GM18909 (cell line): Measurements from ENCODE around the gene MSANTD2.

Source experiments
- ATAC-seq: cut with Tn5 transposase; IDR thresholded peaks from one replicate; pipeline ENCODE4 v1.9.1; 2021; ENCODE audit warnings: mild to moderate bottlenecking; ENCODE audit not compliant: unreplicated experiment, poor library complexity

Gene MSANTD2

DNA sequence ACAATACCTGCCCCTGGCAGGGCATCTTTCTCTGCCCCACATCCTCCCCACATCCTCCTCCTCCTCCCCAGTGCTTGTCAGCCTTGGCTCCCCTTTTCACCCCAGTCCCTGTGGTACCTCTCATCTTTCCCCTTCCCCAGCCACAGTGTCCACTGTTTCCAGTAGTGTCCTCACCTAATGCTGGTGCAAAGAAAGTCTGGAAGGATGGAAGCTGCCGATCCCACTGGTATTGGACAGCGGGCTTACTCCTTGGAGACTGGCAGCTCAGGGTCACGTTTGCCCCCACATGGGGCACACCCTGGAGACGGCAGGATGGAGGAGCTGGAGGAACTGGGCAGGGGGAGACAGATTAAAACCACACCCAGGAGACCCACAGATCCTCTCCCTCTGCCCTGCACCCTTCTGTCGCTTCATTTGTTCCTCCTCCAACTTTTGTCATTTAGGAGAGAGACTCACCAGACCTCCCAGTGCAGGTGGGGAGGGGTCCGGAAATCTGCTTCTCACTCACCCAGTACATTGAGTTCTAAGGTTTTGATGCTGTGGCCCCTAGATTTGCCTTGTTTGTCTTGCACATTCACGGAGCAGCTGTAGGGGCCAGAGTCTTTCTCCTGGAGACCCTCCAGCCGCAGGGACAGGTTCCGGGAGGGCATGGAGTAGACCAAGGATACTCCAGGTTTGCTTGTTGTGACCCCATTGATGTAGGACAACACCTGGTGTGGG lies 44.0 kb downstream of the MSANTD2 start:
- ATAC-seq = no peak

DNA sequence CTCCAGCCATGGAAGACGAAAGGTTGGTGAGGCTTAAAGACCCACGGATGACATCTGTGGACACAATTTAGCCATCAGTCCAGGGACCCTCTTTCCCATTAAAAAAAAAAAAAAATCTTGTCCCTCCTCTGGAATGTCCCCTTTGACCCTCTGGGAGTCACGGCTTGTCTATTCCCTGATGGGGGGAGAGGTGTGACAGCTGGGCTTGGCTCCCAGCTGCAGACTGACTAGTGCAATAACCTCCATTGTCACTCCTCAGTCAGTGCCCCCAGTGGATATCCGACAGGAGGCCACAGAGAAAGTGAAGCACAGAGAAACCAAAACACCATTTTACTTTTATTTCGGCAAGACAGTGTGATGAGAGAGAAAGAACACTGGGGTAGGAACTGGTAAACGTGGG lies 45.5 kb downstream of the MSANTD2 start:
- no peak for ATAC-seq

DNA sequence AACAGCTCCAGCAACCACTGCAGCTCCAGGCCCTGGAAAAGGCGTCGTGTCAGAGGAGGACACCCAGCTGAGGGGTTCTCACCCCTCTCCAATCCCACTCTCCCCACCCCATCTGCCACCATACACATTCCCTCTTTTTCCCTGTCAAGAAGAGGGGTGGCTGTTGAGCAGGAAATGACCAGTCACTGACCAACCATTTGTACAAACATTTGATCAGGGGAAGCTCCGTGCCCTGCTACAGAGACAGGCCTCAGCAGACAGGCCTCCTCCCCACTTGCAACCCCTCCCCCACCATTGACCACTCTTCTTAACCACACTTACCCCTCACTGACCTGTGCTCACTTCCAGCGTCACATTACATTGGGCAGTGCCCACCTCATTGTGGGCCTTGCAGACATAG lies 45.9 kb downstream of the MSANTD2 start:
- no peak for ATAC-seq

DNA sequence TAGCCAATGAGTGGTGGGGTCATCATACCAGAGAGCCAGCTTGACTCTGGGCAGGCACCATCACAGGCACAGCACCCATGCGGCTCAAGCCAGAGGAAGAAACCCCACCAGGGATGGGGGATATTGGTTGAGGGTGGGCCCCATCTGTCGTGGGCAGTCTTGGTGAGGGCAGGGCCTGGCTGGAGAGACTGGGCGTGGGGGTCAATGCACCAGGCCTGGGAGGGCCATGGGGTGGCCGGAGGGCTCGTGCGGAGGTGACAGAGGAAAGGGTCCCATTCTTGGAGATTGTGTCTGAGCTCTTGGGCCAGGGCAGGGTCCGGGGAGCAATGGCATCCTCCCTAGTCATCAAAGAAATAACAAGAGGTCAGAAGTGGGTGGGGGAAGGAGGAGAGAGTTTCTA lies 46.6 kb downstream of the MSANTD2 start:
- ATAC-seq = no peak

DNA sequence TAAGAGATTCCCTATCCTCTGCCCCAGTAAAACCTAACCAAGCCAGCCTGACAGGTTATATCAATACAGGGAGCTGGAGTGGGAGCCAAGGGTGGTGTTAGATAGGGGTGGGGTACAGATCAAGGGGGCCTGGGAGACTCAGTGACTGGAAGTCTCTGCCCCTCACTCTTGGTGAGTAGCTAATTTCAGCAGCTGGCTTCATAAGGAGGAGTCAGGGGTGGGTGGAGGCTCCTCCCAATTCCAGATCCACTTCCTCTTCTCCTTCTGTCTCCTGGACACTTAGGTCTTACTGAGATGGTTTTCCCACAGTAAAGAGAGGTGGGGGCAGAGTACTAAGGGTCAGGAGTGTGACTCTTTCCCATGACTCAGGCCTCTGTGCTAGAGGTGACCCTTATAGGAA lies 47.0 kb downstream of the MSANTD2 start:
- ATAC-seq = no peak

DNA sequence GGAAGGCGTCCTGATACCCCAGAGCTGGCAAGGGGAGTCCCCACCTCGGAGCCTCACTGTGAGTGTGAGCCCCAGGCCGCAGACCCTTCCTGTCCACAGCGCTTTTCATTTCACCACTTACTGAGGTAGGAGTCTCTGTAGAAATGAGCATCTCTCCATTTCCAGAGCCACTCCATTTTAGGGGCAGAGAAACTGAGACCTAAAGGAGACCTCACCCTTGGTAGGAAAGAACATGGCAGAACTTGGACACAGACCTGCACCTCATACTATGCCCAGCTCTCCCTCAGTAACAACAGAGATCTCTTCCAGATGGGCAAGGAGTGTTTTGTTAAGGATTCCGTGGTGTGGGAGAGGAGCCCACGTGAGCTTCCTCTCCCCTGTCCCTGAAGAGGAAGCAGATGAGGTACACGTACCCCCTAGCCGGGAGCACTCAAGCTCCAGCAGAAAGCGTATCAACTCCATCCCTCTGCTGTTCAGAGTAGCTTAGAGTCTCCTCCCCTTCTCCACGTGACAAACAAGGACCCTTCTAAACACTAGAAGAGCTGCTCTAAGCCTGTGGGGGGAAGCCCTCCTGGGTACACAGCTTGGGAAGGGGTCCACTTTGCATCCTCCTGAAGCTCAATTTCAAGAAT lies 47.6 kb downstream of the MSANTD2 start:
- ATAC-seq = no peak

DNA sequence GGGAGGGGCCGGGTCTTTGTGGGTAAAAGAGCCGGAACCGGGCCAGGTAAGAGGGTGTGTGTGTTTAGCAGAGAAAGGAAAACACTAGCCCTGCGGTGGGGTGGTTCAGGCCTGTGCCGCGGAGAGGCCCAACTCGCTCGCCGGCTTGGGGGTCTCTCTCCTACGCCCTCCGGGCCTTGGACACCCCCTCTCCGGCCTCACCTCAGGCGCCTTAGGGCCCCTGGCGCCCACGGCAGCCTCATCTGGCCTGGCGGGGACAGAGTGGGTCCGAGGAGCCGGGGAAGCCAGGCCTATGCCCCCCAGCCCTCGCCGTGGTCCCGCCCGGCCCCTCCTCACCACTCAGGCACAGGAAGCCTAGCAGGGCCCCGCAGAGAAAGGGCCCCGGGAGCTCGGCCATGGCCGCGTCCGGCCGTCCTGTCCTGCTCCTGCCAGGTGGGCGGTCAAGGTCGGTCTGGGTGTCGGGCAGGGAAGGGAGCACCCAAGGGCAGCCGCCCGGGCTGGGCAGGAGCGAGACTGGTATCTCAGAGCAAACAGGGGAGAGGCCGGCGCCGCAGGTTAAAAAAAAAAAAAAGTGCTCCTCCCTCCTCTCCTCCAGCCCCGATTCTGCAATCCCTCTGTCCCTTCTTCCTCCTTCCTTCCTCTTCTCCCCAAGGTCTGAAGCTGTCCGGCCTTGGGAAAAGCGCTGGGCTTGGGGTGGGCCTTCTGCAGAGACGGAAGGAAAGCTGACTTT lies 48.3 kb downstream of the MSANTD2 start, which contains the start of gene VSIG2:
Gene VSIG2 (minus strand): TSS at position 515 of the 730 bp plus-strand sequence. CDS start 118 bp downstream, at position 397.
- no peak for ATAC-seq

DNA sequence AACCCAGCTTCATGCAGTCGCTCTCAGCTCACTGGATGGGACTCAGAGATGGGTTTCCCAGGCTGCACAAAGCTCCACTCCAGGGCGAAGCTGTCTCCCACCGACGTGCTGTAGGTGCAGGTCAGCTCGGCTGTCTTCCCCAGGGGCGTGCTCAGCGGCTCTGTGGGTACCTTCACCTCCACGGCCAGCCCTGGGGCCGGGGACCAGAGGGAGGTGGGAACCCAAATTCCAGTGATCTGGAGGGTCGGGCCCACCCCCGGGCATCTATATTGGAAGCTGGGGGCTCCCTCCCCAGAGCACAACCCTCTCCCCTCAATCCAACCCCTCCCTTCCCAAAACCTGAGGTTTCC lies 48.8 kb downstream of the MSANTD2 start:
- no peak for ATAC-seq

DNA sequence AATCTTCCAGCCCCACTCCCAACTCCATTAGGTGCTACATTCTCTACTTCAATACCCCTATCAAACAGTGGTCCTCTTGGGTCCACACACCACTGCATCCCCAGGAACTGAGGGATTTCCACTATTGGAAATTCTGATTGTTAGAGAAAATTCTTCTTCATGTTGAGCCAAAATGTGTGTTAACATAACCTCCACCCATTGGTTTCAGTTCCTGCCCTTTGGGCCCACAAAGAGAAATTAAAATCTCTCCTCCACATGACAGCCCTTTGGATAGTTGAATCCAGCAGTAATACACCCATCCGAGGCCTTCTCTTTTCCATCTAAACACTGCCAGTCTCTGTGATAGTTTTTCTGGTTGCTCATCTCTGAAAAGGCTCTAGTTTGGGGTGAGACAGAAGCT lies 50.3 kb downstream of the MSANTD2 start:
- no peak for ATAC-seq

DNA sequence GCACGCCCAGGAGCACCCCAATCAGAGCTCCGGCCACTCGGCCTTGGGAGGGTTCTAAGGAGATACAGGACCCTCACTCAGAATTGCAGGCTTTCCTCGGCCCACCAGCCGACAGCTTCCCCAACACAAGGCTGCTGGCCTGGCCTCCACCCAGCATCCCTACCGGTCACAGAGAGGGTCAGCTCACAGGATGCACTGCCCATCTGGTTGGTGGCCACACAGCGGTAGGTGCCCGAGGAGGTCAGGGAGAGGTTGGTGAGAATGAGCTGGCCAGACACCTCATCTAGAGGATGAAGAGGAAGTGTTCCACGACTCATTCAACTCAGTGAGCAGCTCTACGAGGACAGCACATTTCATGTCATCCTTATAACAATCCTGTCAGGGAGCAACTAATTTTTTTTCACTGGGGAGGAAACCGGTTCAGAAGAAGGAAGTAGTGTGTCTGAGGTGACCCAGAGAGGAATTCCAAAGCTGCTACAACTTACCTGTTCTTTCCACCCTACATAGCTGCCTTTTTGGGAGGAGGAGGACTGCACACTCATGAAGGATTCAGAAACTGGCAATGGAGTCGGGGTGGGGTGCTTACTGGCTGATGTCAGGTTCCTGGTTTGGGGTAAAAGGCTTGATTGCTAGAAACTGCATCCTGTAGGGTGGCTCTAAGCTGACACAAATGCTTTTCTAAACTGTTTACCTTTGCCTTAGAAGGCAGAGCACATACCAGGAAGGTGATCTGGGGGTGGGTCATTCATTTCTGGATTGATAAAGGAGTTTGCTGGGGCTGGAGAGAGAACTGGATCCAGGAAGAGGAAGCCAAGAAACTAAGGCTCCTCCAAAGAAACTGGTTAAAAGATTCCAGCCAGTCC lies 51.5 kb downstream of the MSANTD2 start:
- ATAC-seq = no peak

DNA sequence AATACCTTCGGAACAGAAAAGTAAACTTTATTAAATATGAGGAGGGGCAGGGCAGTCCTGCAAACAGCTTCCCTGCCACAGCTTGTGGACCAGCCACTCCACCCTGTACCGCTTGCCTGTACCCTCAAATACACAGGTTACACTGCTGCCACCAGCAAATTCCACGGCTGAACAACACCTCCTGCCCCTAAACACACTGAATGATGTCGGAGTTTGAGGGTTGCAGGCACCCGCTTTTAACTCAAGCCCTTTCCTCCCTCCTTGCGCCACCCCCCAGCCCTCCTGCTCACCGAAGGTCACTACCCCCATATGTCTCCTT lies 52.1 kb downstream of the MSANTD2 start:
- no peak for ATAC-seq

DNA sequence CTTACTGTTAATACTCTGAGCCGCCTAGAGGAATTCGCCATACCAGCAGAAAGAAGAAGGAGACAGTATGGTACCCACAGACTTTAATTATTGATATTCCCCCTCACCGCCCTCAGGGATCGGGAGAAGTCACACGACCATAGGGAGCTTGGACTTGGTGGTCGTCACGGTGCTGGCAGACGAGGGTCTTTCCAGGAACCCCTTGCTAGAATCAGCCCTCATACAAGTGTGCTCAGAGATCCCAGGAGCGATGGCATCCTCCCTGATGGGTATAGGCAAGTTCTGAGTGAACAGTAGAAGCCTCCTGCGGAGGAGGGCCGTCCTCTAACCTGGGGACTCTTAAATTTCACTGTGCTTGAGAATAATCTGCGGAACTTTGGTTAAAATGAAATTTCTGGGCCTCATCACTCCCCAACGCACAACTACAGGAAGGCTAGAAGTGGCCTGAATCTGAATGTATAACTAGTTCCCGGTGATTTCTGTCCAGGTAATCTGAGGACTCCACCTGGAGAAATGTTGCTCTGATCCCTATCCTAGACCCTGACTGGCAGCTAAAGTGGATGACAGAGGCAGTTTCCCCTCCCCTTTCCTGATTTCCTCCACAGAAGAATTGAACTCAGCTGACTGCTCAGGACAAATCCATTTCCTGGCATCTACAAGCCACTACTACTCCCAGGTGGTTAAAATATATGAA lies 52.7 kb downstream of the MSANTD2 start:
- no peak for ATAC-seq

DNA sequence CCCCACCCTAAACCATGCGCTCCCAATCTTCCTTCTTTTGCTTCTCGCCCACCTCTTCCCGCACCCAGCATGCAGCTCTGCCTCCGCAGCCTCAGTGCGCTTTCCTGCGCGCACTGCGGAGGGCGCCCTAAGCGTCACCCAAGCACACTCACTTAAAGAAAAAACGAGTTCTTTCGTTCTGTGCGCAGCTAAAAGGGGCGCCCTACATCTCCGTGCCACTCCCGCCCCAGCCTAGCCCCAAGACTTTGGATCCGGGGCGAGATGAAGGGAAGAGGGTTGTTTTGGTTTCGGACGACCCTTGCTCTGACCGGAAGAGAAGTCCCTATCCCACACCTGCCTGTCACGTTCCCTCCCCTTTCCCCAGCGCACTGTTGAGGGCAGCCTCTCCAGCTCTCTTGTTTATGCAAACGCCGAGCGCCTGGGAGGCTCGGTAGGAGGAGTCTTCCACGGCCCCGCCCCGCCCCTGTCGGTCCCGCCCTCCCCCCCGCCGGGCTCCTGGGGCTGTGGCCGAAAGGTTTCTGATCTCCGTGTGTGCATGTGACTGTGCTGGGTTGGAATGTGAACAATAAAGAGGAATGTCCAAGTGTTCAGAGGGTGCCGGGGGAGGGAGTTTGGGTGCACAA lies 53.5 kb downstream of the MSANTD2 start:
- peak; percentile 92 for ATAC-seq

DNA sequence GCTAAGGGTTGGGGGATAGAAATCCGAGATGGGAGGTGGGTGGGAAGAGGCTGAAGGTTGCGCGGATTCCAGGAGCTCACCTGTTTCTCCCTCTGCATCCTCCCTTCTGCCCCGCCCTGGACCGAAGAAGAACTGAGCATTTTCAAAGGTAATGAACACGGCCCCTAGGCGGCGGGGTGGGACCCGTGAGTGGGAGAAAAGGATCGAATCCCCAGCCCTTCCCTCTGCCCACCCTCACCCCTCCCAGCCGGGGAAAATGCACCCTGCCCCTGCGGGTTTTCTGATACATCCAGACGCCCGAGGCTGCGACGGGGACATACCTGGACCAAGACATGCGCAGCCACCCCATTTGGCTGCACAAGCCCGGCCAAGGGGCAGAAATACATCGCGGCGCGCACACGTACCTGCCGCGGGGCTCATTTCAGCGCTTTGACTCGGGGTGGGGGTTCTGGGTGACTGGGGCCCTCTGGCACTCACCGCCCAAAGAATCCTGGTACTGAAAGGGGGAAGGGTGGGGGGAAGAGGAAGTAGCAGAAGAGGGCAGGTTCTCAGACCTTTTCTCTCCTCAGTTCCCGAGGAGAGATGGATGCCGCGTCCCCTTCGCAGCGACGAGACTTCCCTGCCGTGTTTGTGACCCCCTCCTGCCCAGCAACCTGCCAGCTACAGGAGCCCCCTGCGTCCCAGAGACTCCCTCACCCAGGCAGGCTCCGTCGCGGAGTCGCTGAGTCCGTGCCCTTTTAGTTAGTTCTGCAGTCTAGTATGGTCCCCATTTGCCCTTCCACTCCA lies 54.2 kb downstream of the MSANTD2 start:
- peak; percentile 17 for ATAC-seq

DNA sequence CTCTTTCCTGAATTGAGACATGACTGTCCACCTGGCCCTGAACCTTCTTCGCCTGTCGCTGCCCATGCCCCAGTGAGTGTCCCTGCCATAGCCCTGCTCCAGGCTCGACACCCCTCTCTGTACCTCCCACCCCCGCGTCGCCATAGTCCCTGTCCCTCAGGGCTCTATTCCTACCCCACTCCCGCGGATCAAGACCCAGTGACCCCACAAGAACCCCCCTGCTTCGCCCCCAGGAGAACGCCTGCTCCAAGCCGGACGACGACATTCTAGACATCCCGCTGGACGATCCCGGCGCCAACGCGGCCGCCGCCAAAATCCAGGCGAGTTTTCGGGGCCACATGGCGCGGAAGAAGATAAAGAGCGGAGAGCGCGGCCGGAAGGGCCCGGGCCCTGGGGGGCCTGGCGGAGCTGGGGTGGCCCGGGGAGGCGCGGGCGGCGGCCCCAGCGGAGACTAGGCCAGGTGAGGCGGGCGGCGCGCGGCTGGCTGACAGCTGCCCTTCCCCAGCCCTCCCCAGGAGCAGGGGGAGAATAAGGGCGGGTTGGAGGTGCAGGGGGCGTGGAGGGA lies 54.9 kb downstream of the MSANTD2 start:
- no peak for ATAC-seq

DNA sequence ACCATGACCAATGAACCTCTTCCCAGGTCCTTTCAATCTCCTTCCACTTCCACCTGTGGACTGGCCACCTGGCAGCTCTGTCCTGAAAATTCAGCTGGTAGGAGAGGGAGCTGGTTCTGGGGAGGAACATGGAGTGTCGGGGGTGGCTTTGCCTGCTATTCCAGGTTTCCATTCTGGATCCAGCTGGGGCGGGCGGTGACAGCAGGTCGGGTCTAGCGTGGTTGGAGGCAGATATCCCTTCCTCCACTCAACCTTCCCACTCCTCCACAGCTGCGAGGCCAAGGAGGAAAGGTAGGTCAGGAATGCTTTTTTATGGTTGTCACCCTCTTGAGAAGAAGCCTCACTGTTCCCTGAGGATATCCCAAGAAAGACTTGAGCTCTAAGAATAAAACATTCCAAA lies 57.2 kb downstream of the MSANTD2 start:
- ATAC-seq = no peak

DNA sequence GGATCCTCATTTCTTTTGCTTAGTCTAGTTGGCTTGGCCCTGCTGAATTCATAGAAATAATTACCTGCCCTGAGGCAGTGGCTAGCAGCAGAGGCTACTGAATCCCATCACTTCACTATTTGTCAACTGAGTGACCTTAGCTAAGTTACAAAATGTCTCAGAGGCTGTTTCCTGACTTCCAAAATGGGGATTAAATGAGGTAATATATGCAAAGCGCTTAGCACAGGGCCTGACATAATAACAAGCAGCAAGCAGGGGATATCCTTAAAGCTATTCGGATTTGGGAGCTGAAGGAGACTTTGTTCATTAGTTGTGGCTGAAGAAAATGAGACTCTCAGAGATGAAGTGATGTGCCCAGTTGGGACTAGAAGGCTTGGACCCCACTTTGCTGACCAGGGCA lies 57.7 kb downstream of the MSANTD2 start:
- ATAC-seq = no peak

DNA sequence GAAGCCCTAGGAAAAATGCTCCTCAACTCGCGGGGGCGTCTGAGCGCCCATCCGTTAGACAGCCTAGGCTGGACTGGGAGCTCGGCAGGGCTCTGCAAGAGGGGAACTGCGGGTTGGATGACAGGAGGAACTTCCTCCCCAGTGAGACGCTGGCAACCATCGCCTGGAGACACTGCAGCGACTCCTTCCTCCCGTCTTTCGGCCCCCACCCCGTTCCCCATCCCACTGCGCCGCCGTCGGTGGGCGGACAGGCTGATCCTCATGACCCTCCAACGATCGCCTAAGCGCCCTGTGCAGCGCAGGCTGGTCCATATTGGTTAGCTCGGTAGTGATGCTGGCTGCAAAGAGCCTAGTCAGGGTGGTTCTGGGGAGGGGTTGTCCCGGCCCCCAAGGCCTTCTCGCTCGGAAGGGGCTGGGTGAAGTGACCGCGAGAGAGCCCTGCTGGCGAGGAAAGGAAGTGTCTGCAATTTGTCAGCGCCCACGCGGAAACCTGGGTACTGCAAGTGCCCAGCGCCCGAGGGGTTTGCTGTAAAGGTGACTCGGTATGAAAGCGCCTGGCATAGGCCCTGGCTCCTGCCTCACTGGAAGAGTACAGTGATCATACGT lies 59.8 kb downstream of the MSANTD2 start:
- ATAC-seq = peak; percentile 50
